Measurements from ENCODE around the gene FNIP1.
"Not testable (repeated sequence)": the region's sequence is repeated elsewhere in the genome, so short reads cannot be mapped to it uniquely, and the experiment has no call there.

Gene FNIP1

GRCh38 chr5:131796793-131797693 lies at the start of gene FNIP1:
FNIP1 (minus strand) TSS chr5:131797017; CDS start chr5:131796921, 96 bp downstream.
- DNase-seq = peak; percentile 88

GRCh38 chr5:131846536-131846935 lies 49.7 kb upstream of the FNIP1 start:
- DNase-seq = no peak

DNA sequence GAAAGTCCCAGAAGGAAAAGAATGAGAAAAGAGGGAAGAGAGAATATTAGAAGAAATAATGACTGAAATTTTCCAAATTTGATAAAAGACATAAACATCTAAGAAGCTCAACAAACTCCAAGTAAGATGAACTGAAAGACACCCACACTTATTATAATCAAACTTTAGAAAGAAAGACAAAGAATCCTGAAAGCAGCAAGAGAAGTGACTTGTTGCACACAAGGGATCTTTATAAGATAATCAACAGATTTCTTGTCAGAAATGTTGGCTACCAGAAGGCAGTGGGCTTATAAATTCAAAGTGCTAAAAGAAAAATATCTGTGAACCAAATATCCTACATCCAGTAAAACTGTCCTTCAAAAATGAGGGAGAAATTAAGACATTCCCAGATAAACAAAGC lies 49.0 kb upstream of the FNIP1 start:
- no peak for DNase-seq

- DNase-seq = not testable (repeated sequence)
Observed at GRCh38 chr5:131842971-131843370, 46.2 kb upstream of the FNIP1 start.

DNA sequence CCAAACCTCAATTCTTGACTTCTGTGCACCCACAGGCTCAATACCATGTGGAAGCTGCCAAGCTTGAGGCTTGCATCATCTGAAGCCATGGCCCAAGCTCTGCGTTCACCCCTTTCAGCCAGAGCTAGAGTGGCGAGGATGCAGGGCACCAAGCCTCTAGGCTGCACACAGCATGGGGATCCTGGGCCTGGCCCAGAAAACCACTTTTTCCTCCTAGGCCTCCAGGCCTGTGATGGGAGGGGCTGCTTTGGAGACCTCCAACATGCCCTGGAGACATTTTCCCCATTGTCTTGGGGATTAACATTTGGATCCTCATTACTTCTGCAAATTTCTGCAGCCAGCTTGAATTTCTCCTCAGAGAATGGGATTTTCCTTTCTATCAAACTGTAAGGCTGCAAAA lies 35.9 kb upstream of the FNIP1 start:
- DNase-seq = not testable (repeated sequence)

DNA sequence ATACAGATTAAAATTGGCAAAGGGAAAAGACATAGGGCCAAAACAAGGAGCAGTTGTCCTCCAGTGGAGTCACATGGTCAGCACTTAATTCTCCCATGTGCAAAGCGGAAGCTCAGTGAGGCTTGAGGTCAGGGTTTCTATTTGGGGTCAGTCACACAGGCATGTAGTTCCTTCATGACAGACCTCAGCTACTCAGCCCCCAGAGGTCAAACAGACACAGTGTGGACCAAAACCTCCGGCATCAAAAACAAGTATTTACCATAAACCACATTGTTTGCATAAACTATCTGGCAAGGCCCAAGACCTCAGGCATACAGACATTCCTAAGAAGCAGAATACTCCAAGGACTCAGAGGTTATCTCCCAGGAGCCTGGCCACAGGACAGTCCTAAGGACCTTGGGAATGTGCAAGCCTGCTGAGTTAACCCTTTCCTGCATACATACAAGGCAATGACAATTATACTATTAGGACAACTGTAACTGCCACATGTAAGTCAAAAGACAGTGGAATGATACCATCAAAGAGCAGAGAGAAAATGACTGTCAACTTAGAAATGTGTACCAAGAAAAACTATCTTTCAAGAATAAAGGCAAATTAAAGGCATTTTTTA lies 28.7 kb upstream of the FNIP1 start:
- DNase-seq = no peak

GRCh38 chr5:131824631-131825030 lies 27.8 kb upstream of the FNIP1 start:
- DNase-seq = no peak

DNA sequence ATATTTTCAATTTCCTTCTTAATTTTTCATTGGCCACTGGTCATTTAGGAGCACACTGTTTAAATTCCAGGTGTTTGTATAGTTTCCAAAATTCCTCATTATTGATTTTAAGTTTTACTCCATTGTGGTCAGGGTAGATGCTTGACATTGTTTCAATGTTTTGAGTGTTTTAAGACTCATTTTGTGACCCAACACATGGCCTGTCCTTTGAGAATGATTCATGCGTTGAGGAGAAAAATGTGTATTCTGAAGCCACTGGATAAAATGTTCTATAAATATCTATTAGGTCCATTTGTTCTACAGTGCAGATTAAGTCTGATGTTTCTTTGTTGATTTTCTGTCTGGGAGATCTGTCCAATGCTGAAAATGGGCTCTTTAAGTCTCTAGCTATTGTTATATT lies 24.4 kb upstream of the FNIP1 start:
- DNase-seq = no peak

DNA sequence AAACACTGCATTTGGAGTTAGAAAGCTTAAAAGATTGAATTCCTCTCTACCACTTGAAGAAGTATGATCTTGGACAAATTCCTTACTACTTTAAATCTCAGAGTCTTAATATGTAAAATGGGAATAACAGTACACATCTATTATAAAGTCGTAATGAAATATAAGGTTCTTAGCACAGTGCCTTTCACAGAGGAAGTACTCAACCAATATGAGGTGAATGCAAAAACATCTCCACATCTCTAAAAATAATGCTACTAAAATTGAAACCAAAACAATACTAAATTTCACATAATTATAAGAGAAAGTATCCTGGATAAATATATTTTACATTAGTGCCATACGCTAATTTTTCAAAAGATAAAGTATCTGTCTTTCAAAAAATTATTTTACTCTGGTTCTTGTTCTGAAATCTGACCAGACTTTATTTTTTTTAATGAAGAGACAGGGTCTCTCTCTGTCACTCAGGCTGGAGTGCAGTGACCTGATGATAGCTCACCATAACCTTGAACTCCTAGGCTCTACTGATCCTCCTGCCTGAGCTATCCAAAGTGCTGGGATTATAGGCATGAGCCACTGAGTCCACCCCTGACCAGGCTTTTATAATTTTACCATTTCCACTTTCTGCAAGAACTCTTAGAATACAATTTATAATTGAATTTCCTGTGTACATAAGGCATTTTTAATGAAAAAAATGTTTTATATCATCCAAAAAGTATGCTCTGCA lies 21.3 kb upstream of the FNIP1 start:
- DNase-seq = no peak

GRCh38 chr5:131814990-131815389 lies 18.2 kb upstream of the FNIP1 start:
- no peak for DNase-seq

DNA sequence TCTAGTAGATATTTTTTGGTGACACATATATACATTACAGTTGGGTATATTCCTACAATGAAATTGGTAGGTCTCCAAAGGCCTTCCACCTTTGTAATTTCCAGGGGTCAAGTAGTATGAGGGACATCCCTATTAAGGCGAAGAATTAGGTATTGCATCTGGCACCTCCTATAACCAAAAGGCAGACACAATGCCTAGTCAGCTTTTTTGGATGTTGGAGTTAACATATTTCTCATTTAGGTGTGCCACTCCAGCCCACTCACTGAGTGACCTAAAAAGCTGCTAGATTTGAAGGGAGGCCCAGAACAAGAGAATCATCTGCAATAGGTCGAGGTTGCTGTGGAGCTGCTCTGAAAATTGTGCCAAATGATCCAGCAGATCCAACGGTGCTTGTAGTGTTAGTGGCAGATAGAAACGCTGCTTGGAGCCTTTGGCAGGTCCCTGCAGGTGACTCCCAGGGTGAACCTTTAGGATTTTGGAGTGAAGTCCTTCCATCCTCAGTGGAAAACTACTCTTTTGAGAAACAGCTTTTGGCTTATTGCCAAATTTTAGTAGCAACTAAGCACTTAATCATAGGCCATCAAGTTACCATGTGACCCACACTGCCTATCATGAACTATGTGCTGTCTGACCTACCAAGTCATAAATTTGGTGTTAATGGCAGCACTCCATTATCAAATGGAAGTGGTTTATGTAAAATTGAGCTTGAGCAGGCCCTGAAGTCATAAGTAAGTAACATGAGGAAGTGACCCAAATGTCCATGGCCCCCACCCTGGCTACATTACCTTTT lies 15.7 kb upstream of the FNIP1 start:
- DNase-seq = no peak

DNA sequence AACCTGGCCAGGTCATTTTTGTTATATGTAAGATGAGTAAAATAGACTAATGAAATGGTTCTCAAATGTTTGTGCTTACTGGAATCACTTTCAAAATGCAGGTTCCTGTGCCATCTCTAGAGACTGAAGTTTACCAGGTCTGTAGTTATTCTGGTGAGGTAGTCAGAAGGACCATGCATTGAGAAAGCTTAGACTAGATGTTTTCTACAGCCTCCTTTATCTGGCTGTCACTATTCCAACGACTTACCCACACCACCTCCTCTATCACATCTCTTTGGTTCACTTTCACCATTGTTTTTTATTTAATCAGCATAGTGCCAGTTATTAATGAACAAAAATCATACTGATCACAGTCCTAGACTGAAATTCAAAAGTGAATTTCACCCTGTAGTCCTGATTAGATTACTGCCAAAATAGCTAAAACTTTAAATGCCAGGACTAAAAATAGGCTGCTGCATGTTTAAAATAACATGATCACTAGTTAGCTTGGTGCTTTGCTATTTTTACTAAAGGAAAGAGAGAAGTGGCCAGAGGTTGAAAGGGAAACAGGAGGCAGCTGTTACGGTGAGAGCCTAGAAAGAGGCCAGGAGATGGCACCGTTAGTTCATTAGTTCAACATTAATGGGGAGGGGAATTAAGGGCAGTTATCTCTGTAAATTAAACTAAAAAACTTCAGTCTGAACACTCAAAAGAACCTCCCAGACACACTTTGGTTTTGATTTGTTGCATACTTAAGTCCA lies 13.9 kb upstream of the FNIP1 start:
- no peak for DNase-seq

- DNase-seq = no peak
Observed at GRCh38 chr5:131795879-131796792, 681 bp downstream of the FNIP1 start.

- DNase-seq = no peak
Observed at GRCh38 chr5:131795228-131795627, 1.6 kb downstream of the FNIP1 start.

DNA sequence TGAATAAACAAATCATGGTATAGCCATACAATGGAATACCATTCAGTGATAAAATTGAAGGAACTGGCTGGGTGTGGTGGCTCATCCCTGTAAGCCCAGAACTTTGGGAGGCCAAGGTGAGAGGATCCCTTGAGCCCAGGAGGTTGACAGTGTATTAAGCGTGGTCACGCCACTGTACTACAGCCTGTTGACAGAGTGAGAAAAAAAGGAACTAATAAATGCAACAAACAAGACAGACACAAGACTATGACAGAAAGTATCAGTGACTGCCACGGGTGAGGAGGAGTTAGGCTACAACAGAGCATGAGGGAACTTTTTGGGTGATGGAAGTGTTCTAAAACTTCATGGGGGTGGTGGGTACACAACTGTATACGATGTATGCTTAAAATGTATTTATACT lies 2.2 kb downstream of the FNIP1 start:
- DNase-seq = no peak

DNA sequence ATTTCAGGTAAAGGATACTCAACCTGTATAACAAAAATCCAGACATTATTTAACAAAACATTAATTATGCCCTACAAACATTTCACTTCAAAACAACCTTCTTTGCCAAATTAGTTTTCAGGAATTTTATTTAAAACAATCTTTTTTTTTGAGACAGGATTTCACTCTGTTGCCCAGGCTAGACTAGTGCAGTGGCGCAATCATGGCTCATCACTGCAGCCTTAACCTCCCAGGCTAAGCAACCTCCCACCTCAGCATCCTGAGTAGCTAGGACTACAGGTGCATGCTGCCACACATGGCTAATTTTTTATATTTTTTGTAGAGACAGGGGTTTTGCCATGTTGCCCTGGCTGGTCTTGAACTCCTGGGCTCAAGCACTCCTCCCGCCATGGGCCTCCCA lies 3.9 kb downstream of the FNIP1 start:
- no peak for DNase-seq

- no peak for DNase-seq
Observed at GRCh38 chr5:131791866-131792265, 5.0 kb downstream of the FNIP1 start.

GRCh38 chr5:131790550-131790949 lies 6.3 kb downstream of the FNIP1 start:
- no peak for DNase-seq

DNA sequence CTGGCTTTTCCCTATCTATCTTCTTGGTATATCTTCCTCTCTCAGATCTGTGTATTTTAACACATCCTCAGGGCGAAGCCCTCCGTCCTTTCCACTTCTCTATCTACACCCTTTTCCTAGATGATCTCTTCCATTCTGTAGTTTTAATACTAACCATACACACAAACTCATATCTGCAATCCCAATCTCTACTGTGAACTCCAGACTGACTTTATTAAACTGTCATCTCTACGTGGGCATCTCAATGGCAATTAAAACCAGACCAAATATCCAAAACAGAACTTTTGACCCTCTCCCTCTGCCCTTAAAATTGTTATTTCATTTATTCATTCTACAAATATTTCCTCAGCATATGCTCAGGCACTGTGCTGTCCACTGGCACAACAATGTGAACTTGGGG lies 7.1 kb downstream of the FNIP1 start:
- DNase-seq = no peak

DNA sequence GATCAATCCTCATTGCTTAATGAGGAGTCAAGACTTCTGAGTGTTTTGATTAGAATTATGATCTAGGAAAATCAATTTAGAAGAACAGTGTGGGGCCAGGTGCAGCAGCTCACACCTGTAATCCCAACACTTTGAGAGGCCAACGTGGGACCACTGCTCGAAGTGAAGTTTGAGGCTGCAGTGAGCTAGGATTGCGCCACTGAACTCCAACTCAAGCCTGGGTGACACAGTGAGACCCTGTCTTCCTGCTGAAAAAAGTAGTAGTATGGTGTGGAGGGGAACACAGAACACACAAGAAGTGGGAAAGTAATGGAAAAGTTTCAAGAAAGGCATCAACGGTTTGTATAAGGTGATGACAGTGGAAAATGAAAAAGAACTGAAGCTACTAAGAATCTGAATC lies 9.1 kb downstream of the FNIP1 start:
- DNase-seq = no peak
